KBM-7 (cell line): ENCODE measurements around the gene DTYMK.
A peak's percentile ranks its signal among the peaks of the same experiment; 100 is the strongest.
"Not testable (repeated sequence)": the region's sequence is repeated elsewhere in the genome, so short reads cannot be mapped to it uniquely, and the experiment has no call there.

Experiments used
- DNase-seq: peaks from one replicate; pipeline ENCODE4 v3.0.0-alpha.2; 2015
- in situ Hi-C: fragments of 300-500 bp; cut with MboI; formaldehyde crosslinking; loops from 2 replicates; pipeline ENCODE4 v1.14.3; 2020; ENCODE audit warnings: low sequenced_read_pairs, low pct_unique_long_range_greater_than_20kb, mixed read lengths

The DTYMK gene

GRCh38 chr2:241686650-241687425 is at the start of gene DTYMK:
DTYMK (minus strand) TSS chr2:241686815; CDS start chr2:241686783, 32 bp downstream.
- in situ Hi-C loops = no loop called here

GRCh38 chr2:241736111-241736510 is 49.5 kb upstream of the DTYMK start:
- DNase-seq = no peak
- in situ Hi-C loops = no loop called here

More at GRCh38 chr2:241686650-241687425, at the start of gene DTYMK:
- peak; percentile 95 for DNase-seq

GRCh38 chr2:241734467-241735208 is 48.0 kb upstream of the DTYMK start, which contains the start of gene D2HGDH:
D2HGDH (plus strand) TSS chr2:241734630; CDS start chr2:241735225, 595 bp downstream.
- in situ Hi-C loops = no loop called here
- peak; percentile 72 for DNase-seq

- in situ Hi-C loops = no loop called here
- no peak for DNase-seq
Observed at GRCh38 chr2:241734208-241734466, 47.5 kb upstream of the DTYMK start.

GRCh38 chr2:241733391-241734207 is 47.0 kb upstream of the DTYMK start:
- in situ Hi-C loops = no loop called here
- DNase-seq = no peak

- in situ Hi-C loops = not testable (repeated sequence)
- DNase-seq = peak; percentile 95
Observed at GRCh38 chr2:241732513-241733186, 46.0 kb upstream of the DTYMK start.

- in situ Hi-C loops = no loop called here
- peak; percentile 47 for DNase-seq
Observed at GRCh38 chr2:241730671-241731293, 44.2 kb upstream of the DTYMK start.

GRCh38 chr2:241729868-241730267 is 43.3 kb upstream of the DTYMK start:
- in situ Hi-C loops = no loop called here
- no peak for DNase-seq

- DNase-seq = no peak
- in situ Hi-C loops = no loop called here
Observed at GRCh38 chr2:241728627-241729026, 42.0 kb upstream of the DTYMK start.

GRCh38 chr2:241728000-241728399 is 41.4 kb upstream of the DTYMK start:
- DNase-seq = no peak
- in situ Hi-C loops = no loop called here

- DNase-seq = no peak
- in situ Hi-C loops = no loop called here
Observed at GRCh38 chr2:241726459-241726858, 39.8 kb upstream of the DTYMK start.

- in situ Hi-C loops = no loop called here
- DNase-seq = peak; percentile 67
Observed at GRCh38 chr2:241724975-241725870, 38.6 kb upstream of the DTYMK start.

- DNase-seq = peak; percentile 37
- in situ Hi-C loops = no loop called here
Observed at GRCh38 chr2:241724259-241724974, 37.8 kb upstream of the DTYMK start.

- in situ Hi-C loops = no loop called here
- DNase-seq = no peak
Observed at GRCh38 chr2:241722896-241723454, 36.4 kb upstream of the DTYMK start.

GRCh38 chr2:241721852-241722251 is 35.2 kb upstream of the DTYMK start:
- no peak for DNase-seq
- in situ Hi-C loops = no loop called here

- in situ Hi-C loops = no loop called here
- DNase-seq = no peak
Observed at GRCh38 chr2:241720560-241720959, 33.9 kb upstream of the DTYMK start.

- in situ Hi-C loops = no loop called here
Observed at GRCh38 chr2:241720099-241720498, 33.5 kb upstream of the DTYMK start.

More at GRCh38 chr2:241720099-241720498, 33.5 kb upstream of the DTYMK start:
- no peak for DNase-seq
